HepG2 (cell line): ENCODE measurements around the gene C1orf141. TPM values are rescaled to one million over a fixed set of nuclear protein-coding genes. Genes with fewer than 3 reads are reported as not detected.

ENCODE experiments used
- ETV5 ChIP-seq: IDR thresholded peaks from 2 replicates; pipeline ENCODE4 v1.6.1; 2018; ENCODE audit warnings: missing biosample characterization, missing genetic modification reagents, inconsistent platforms, borderline replicate concordance
- KLF13 ChIP-seq: sonication (generic); formaldehyde crosslinking; IDR thresholded peaks from 2 replicates; pipeline ENCODE4 v1.4.0; 2020; ENCODE audit warnings: mild to moderate bottlenecking, missing genetic modification reagents
- KLF6 ChIP-seq: IDR thresholded peaks from 2 replicates; pipeline ENCODE4 v1.8.0; 2016; ENCODE audit warnings: missing biosample characterization, missing genetic modification reagents
- MBD4 ChIP-seq: IDR thresholded peaks from 2 replicates; pipeline ENCODE4 v1.6.1; 2012; ENCODE audit warnings: low read length, inconsistent platforms, borderline replicate concordance
- PREB ChIP-seq: sonication (generic); formaldehyde crosslinking; IDR thresholded peaks from 2 replicates; pipeline ENCODE4 v1.4.0; 2020; ENCODE audit warnings: missing genetic modification reagents
- SETDB1 ChIP-seq: sonication (generic); formaldehyde crosslinking; IDR thresholded peaks from 2 replicates; pipeline ENCODE4 v1.5.1; 2020; ENCODE audit warnings: missing genetic modification reagents, mild to moderate bottlenecking, borderline replicate concordance
- SIX1 ChIP-seq: sonication (generic); formaldehyde crosslinking; IDR thresholded peaks from 2 replicates; pipeline ENCODE4 v1.4.0; 2020; ENCODE audit warnings: missing genetic modification reagents, borderline replicate concordance
- TBP ChIP-seq: sonication (generic); formaldehyde crosslinking; IDR thresholded peaks from 2 replicates; pipeline ENCODE4 v1.5.0; 2020; ENCODE audit warnings: missing genetic modification reagents
- ZBTB2 ChIP-seq: sonication (generic); formaldehyde crosslinking; IDR thresholded peaks from 2 replicates; pipeline ENCODE4 v1.8.0; 2022; ENCODE audit warnings: low read depth, missing genetic modification reagents
- ZFP62 ChIP-seq: sonication (generic); formaldehyde crosslinking; IDR thresholded peaks from 2 replicates; pipeline ENCODE4 v1.4.0; 2020; ENCODE audit warnings: missing genetic modification reagents
- ZMYM2 ChIP-seq: sonication (generic); formaldehyde crosslinking; IDR thresholded peaks from 2 replicates; pipeline ENCODE4 v1.8.0; 2022; ENCODE audit warnings: mild to moderate bottlenecking, missing genetic modification reagents
- ZNF101 ChIP-seq: sonication (generic); formaldehyde crosslinking; IDR thresholded peaks from 2 replicates; pipeline ENCODE4 v1.4.0; 2020; ENCODE audit warnings: mild to moderate bottlenecking, low read depth, missing genetic modification reagents, borderline replicate concordance
- ZNF20 ChIP-seq: sonication (generic); formaldehyde crosslinking; IDR thresholded peaks from 2 replicates; pipeline ENCODE4 v1.4.0; 2020; ENCODE audit warnings: mild to moderate bottlenecking, moderate library complexity, missing genetic modification reagents
- ZNF281 ChIP-seq: sonication (generic); formaldehyde crosslinking; IDR thresholded peaks from 2 replicates; pipeline ENCODE4 v1.4.0; 2020; ENCODE audit warnings: missing genetic modification reagents, borderline replicate concordance
- ZNF282 ChIP-seq: fragments of 450-650 bp; IDR thresholded peaks from 2 replicates; pipeline ENCODE4 v1.6.1; 2018; ENCODE audit not compliant: partially characterized antibody
- polyA plus RNA-seq, 8 experiments: library from polyadenylated mRNA; depleted of rRNA in 3 of 8; stranded (reverse) in 7 of 8; unstranded in 1 of 8; fragments of >200 nt; fragmentation: Illumina TruSeq in 4 of 8; extraction: Trizol in 4 of 8; gene quantifications; 2 replicates each; pipeline versions ENCODE4 v1.2.1 to v1.2.3, GENCODE V29; 2011 to 2016; ENCODE audit warnings: low read depth in 4 of 8, missing spikeins in 1 of 8, mixed read lengths in 1 of 8; ENCODE audit not compliant: insufficient read depth in 1 of 8
- total RNA-seq, 5 experiments: library from RNA; depleted of rRNA; stranded (reverse); fragments of >200 nt; fragmentation: Illumina TruSeq; extraction: Trizol; gene quantifications; 2 replicates each; pipeline ENCODE4 v1.2.3, GENCODE V29; 2016; ENCODE audit warnings: low read depth in 1 of 5
- TF ChIP-seq, protein P1 (sequence below): sonication (generic); formaldehyde crosslinking; IDR thresholded peaks from 2 replicates; pipeline ENCODE4 v1.4.0; 2020; ENCODE audit warnings: missing genetic modification reagents
- TF ChIP-seq, protein P2 (sequence below): sonication (generic); formaldehyde crosslinking; IDR thresholded peaks from 2 replicates; pipeline ENCODE4 v1.5.1; 2020; ENCODE audit warnings: mild to moderate bottlenecking, missing genetic modification reagents, moderate library complexity
- TF ChIP-seq, protein P3 (sequence below): sonication (generic); formaldehyde crosslinking; IDR thresholded peaks from 2 replicates; pipeline ENCODE4 v1.4.0; 2020; ENCODE audit warnings: missing genetic modification reagents, borderline replicate concordance

C1orf141 gene
- total and polyA plus RNA-seq, 2 of the 13 experiments (the other 11 are each of a cell fraction or from before 2014, with no cell fraction given): not detected

DNA sequence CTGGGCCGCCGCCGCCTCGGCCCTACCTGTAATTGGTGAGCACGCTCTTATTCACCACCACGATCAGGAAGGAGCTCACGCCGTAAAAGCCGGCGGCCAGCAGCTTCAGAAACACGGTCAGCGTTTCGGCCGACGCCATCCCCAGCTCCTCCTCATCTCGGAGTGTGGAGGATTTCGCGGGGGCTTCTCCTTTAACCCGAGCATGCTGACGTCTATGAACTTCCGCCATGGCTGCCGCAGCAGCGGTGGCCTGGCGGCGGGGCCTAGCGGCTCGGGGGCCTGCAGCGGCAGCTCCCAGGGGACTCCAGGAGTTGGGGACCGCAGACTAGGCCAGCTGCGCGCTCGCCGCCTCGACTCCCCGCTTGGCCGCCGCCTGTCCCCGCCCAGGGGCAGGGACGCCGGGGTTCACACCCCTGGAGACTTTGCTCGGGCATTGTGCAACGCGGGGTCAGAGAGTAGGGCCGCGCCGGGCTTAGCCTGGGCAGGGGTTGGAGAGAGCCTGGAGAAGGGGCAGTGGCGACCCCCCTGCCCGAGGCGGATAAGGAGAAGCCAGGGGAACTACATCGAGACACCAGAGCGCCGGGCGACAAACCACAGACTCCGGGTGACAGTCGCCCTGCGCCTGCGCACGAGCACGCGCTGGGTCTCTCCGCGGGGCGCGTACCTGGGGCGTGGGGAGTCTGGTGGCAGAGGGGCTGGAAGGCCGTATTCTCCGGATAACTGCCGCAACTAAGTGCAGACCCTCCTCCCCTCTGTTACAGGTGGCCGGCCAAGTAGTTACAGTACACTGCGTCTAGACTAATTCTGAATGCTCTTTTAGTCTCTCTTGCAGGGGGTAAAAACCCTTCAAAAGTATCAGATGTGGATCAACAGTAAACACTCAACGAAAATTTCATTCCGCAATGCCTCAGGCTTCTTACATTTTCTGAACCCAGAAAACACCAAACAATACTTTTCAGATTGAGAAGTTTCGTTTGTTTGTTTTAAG is 80.7 kb downstream of the C1orf141 start, which contains the start of gene SLC35D1 (continued):
- TF ChIP-seq, protein P1, sequence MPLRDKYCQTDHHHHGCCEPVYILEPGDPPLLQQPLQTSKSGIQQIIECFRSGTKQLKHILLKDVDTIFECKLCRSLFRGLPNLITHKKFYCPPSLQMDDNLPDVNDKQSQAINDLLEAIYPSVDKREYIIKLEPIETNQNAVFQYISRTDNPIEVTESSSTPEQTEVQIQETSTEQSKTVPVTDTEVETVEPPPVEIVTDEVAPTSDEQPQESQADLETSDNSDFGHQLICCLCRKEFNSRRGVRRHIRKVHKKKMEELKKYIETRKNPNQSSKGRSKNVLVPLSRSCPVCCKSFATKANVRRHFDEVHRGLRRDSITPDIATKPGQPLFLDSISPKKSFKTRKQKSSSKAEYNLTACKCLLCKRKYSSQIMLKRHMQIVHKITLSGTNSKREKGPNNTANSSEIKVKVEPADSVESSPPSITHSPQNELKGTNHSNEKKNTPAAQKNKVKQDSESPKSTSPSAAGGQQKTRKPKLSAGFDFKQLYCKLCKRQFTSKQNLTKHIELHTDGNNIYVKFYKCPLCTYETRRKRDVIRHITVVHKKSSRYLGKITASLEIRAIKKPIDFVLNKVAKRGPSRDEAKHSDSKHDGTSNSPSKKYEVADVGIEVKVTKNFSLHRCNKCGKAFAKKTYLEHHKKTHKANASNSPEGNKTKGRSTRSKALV (CRISPR knock-in tag): peak; percentile 66
- TF ChIP-seq SIX1 (CRISPR knock-in tag) (no peak), KLF6 (CRISPR knock-in tag) (peak; percentile 96), ZNF281 (CRISPR knock-in tag) (peak; percentile 48; the same call in 1 of the 2 replicates), PREB (CRISPR knock-in tag) (no peak), KLF13 (CRISPR knock-in tag) (no peak), ZNF282 (no peak), ZBTB2 (CRISPR knock-in tag) (peak; percentile 20; the same call in 1 of the 2 replicates), TBP (CRISPR knock-in tag) (no peak), SETDB1 (no peak), ZNF20 (peak; percentile 72; the same call in 1 of the 2 replicates), ZMYM2 (CRISPR knock-in tag) (no peak), ETV5 (CRISPR knock-in tag) (peak; percentile 29; the same call in 1 of the 2 replicates), ZFP62 (CRISPR knock-in tag) (no peak), ZNF101 (CRISPR knock-in tag) (no peak), MBD4 (no peak)
- TF ChIP-seq, protein P2, sequence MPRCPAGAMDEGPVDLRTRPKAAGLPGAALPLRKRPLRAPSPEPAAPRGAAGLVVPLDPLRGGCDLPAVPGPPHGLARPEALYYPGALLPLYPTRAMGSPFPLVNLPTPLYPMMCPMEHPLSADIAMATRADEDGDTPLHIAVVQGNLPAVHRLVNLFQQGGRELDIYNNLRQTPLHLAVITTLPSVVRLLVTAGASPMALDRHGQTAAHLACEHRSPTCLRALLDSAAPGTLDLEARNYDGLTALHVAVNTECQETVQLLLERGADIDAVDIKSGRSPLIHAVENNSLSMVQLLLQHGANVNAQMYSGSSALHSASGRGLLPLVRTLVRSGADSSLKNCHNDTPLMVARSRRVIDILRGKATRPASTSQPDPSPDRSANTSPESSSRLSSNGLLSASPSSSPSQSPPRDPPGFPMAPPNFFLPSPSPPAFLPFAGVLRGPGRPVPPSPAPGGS (CRISPR knock-in tag): peak; percentile 91
- TF ChIP-seq, protein P3, sequence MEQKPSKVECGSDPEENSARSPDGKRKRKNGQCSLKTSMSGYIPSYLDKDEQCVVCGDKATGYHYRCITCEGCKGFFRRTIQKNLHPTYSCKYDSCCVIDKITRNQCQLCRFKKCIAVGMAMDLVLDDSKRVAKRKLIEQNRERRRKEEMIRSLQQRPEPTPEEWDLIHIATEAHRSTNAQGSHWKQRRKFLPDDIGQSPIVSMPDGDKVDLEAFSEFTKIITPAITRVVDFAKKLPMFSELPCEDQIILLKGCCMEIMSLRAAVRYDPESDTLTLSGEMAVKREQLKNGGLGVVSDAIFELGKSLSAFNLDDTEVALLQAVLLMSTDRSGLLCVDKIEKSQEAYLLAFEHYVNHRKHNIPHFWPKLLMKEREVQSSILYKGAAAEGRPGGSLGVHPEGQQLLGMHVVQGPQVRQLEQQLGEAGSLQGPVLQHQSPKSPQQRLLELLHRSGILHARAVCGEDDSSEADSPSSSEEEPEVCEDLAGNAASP: peak; percentile 71
